Smooth muscle cell (in vitro differentiated cells): Measurements from ENCODE around the gene BRF1. TPM values are rescaled to one million over a fixed set of nuclear protein-coding genes. Genes with fewer than 3 reads are reported as not detected.
"Not testable (repeated sequence)": the region's sequence is repeated elsewhere in the genome, so short reads cannot be mapped to it uniquely, and the experiment has no call there.

Experiments used
- DNase-seq: peaks from one replicate; lab custom pipeline; 2025; ENCODE audit not compliant: unreplicated experiment; lab: John Stamatoyannopoulos, UW
- H2AFZ ChIP-seq: fragments of 200-600 bp; sonication (generic); 2 replicates; pipeline ENCODE4 v1.6.0; 2016; ENCODE audit warnings: antibody characterized with exemption, low read depth, mild to moderate bottlenecking
- H3F3A ChIP-seq: fragments of 200-600 bp; sonication (generic); 2 replicates; pipeline ENCODE4 v1.6.0; 2017; ENCODE audit warnings: antibody characterized with exemption, low read depth
- H3K27ac ChIP-seq: fragments of 200-600 bp; sonication (generic); 2 replicates; pipeline ENCODE4 v1.5.1; 2016; ENCODE audit warnings: low read depth, mild to moderate bottlenecking
- H3K27me3 ChIP-seq: fragments of 200-600 bp; sonication (generic); 2 replicates; pipeline ENCODE4 v1.6.1; 2016; ENCODE audit warnings: low read depth, mild to moderate bottlenecking
- H3K36me3 ChIP-seq: fragments of 200-600 bp; sonication (generic); 2 replicates; pipeline ENCODE4 v1.5.1; 2016; ENCODE audit warnings: low read depth
- H3K4me1 ChIP-seq: fragments of 200-600 bp; sonication (generic); 2 replicates; pipeline ENCODE4 v1.5.1; 2016; ENCODE audit warnings: low read depth
- H3K4me2 ChIP-seq: fragments of 200-600 bp; sonication (generic); 2 replicates; pipeline ENCODE4 v1.6.0; 2016; ENCODE audit warnings: mild to moderate bottlenecking
- H3K4me3 ChIP-seq: fragments of 200-600 bp; sonication (generic); 2 replicates; pipeline ENCODE4 v1.5.1; 2016; ENCODE audit warnings: mild to moderate bottlenecking
- H3K79me2 ChIP-seq: fragments of 200-600 bp; sonication (generic); 2 replicates; pipeline ENCODE4 v1.6.0; 2016; ENCODE audit warnings: low read depth, mild to moderate bottlenecking
- H3K9ac ChIP-seq: fragments of 200-600 bp; sonication (generic); 2 replicates; pipeline ENCODE4 v1.6.0; 2016; ENCODE audit warnings: low read depth
- H3K9me3 ChIP-seq: fragments of 200-600 bp; sonication (generic); replicated peaks from 2 replicates; pipeline ENCODE4 v1.5.1; 2016; ENCODE audit warnings: low read depth
- H4K20me1 ChIP-seq: fragments of 200-600 bp; sonication (generic); 2 replicates; pipeline ENCODE4 v1.6.0; 2016; ENCODE audit warnings: low read depth
- WGBS: methylation state at CpG from one replicate; pipeline ENCODE4 v1.1.7; 2016; ENCODE audit warnings: low lambda C conversion rate; 5-methylcytosine and 5-hydroxymethylcytosine counted together
- polyA plus RNA-seq: library from polyadenylated mRNA; unstranded; fragments of >200 nt; fragmentation: Nextera tagmentation; extraction: Ambion mirVana; gene quantifications from 2 replicates; pipeline ENCODE4 v1.2.1, GENCODE V29; 2016
- total RNA-seq: library from RNA; depleted of rRNA; stranded (reverse); fragments of >200 nt; gene quantifications from 2 replicates; pipeline ENCODE4 v1.2.3, GENCODE V29; 2014
- TF ChIP-seq, protein P1 (sequence below): fragments of 200-600 bp; sonication (generic); IDR thresholded peaks from 2 replicates; pipeline ENCODE4 v1.5.1; 2017; ENCODE audit warnings: borderline replicate concordance, mild to moderate bottlenecking, antibody characterized with exemption; ENCODE audit not compliant: insufficient read depth, poor library complexity, severe bottlenecking

Gene BRF1
- total and polyA plus RNA-seq, 2 experiments from 2014 or later: 12.5 to 15.9 TPM

DNA sequence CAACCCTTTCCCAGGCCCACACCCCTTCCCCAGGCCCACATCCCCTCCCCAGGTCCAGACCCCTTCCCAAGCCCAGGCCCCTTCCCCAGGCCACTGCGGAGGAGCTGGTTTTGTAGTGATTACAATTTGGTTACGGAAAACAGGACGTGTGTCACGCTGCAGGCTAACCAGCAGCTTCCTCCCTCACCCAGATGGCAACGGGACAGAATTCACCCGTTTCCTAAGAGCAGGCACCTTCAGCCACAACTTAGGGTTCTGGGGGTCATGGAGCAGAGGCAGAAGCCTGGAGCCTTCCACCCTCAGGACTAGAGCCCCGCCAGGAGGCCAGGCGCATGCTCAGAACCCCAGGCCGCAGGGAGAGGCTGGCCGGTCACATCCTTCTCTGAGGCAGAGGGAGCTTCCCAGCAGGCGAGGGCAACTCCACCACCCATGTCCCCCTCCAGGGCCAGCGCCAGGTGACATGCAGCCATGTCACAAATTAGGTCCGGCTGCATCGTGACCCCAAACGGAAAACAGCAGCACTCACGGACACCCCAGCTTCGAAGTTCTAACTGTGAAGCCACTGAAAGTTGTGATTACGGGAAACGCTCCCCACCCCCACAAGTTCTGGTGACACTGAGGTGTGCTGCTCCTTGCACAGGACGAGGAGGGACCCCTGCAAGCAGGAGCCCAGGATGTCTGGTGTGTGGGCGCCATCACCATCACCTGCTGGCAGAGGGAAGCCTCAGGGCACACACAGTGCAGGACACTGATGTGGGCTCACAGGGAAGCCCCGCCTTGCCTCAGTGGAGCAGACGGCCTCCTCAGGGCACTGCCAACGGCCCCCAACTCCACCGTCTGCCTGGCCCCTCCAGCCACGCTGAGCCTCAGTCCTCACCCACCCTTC lies 7.7 kb downstream of the BRF1 start:
- no peaks in the 10 kb centered on the region for H3K4me1 ChIP-seq
- peaks cover 94% of the 10 kb centered on the region for H4K20me1 ChIP-seq
- no peaks in the 10 kb centered on the region for H3F3A ChIP-seq
- TF ChIP-seq, protein P1, sequence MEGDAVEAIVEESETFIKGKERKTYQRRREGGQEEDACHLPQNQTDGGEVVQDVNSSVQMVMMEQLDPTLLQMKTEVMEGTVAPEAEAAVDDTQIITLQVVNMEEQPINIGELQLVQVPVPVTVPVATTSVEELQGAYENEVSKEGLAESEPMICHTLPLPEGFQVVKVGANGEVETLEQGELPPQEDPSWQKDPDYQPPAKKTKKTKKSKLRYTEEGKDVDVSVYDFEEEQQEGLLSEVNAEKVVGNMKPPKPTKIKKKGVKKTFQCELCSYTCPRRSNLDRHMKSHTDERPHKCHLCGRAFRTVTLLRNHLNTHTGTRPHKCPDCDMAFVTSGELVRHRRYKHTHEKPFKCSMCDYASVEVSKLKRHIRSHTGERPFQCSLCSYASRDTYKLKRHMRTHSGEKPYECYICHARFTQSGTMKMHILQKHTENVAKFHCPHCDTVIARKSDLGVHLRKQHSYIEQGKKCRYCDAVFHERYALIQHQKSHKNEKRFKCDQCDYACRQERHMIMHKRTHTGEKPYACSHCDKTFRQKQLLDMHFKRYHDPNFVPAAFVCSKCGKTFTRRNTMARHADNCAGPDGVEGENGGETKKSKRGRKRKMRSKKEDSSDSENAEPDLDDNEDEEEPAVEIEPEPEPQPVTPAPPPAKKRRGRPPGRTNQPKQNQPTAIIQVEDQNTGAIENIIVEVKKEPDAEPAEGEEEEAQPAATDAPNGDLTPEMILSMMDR: no peak
- no peak overlapping the region for H2AFZ ChIP-seq
- peaks cover 87% of the 10 kb centered on the region for H3K79me2 ChIP-seq
- no peak overlapping the region for H3K4me2 ChIP-seq
- no peak for DNase-seq
- H3K27me3 ChIP-seq: no peaks in the 10 kb centered on the region
- H3K9ac ChIP-seq: no peak overlapping the region
- H3K9me3 ChIP-seq: no peaks in the 10 kb centered on the region
- 94% methylated on average over 26 of the region's 26 CpGs for WGBS
- H3K36me3 ChIP-seq: no peaks in the 10 kb centered on the region
- no peak overlapping the region for H3K4me3 ChIP-seq
- H3K27ac ChIP-seq: no peak overlapping the region

DNA sequence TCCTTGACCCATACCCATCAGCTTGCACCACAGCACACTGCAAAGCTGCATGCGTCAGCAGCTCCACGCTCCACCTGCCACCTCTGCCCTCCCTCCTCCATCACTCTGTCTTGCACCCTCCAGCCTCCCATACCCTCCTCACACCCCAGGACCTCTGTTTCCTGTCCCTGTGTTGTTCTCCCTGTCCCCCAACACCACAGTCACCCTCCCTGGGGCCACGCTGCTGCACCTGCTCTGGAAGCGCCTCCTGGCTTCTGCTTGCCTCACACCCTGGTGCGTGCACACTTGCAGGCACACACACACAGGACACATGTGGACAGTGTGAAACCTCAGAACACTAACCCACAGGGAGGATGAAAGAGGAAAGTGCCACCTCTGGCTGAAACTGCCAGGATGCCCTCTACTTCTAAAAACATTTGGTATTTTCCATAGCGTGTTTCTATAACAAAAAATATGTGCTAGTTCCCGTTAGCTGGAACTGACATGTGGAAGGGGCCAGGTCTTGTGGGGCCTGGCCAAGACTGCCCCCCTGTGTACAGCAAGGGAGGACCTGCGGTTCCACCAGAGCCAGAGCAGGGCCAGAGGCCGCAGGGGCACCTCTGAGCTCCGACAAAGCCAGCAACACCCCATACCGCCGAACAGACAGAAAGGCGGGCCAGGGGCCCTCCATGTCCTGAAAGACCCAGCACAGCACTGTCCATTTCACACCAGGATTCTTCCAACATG lies 10.0 kb downstream of the BRF1 start:
- no peak for DNase-seq
- H3K4me2 ChIP-seq: no peak overlapping the region
- no peaks in the 10 kb centered on the region for H3K4me1 ChIP-seq
- H3K79me2 ChIP-seq: peaks cover 64% of the 10 kb centered on the region
- H3F3A ChIP-seq: no peaks in the 10 kb centered on the region
- H3K27me3 ChIP-seq: no peaks in the 10 kb centered on the region
- H4K20me1 ChIP-seq: peaks cover 90% of the 10 kb centered on the region
- no peaks in the 10 kb centered on the region for H3K36me3 ChIP-seq
- no peaks in the 10 kb centered on the region for H3K9me3 ChIP-seq
- TF ChIP-seq, protein P1: no peak
- 87% methylated on average over 13 of the region's 13 CpGs for WGBS
- H2AFZ ChIP-seq: no peak overlapping the region
- H3K27ac ChIP-seq: no peak overlapping the region
- H3K9ac ChIP-seq: no peak overlapping the region
- no peak overlapping the region for H3K4me3 ChIP-seq

DNA sequence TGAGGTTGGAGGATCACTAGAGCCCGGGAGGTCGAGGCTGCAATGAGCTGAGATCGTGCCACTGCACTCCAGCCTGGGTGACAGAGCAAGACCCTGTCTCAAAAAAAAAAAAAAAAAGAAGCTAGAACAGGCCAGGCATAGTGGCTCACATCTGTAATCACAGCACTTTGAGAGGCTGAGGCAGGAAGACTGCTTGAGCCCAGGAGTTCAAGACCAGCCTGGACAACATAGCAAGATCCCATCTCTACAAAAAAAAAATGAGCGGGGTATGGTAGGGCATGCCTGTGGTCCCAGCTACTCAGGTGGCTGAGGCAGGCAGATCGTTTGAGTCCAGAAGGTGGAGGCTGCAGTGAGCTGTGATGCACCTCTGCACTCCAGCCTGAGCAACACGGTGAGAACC lies 11.9 kb downstream of the BRF1 start:
- not testable (repeated sequence) for H3K9me3 ChIP-seq, H3K9ac ChIP-seq, H2AFZ ChIP-seq, H3K36me3 ChIP-seq, H3F3A ChIP-seq, H3K4me3 ChIP-seq, H3K4me1 ChIP-seq, H3K4me2 ChIP-seq, H3K27ac ChIP-seq, H3K27me3 ChIP-seq, DNase-seq
- WGBS: 97% methylated on average over 6 of the region's 6 CpGs
- H4K20me1 ChIP-seq: peaks cover 88% of the 10 kb centered on the region
- peaks cover 46% of the 10 kb centered on the region for H3K79me2 ChIP-seq

DNA sequence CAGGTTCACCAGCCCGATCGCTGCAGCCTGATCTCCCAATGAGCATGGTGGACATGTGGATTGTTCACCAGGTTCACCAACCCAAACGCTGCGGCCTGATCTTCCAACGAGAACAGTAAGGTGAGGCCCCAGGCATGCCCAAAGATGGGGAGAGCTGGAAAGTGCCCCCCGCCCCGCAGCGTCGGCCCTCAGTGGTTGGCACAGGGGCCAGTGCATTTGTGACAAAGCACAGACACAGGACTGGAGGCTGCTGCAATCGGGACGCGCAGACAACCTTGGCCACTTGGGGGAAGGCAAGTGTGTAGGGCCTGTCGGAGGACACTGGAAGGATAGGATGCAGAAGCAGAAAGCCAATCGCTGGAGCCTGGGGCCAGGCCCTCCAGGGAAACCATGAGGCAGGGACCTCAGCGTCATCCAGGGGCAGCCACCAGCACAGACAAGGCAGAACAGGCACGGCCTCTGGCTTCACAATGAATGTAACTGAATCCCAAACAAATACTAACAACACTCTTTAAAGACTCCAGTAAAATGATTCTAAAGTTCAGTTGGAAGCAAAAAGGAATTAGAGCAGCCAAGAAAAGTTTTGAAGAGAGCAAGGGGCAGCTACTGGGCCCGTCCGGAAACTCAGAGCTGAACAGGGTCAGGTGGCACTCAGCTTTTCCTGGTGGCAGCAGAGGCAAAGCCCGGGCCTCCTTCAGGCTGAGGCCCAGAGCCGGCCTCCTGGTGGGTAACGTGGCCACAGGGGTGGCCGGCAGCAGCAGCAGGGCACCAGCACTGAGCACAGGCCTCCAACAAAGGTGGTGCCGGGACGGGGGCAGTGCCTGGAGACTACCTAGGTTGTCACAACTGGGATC lies 13.3 kb downstream of the BRF1 start:
- Histone ChIP-seq H3K9me3 (no peaks in the 10 kb centered on the region), H3K36me3 (no peaks in the 10 kb centered on the region), H4K20me1 (peaks cover 88% of the 10 kb centered on the region), H3K4me1 (no peaks in the 10 kb centered on the region), H3F3A (no peaks in the 10 kb centered on the region), H2AFZ (no peak overlapping the region), H3K9ac (no peak overlapping the region), H3K27ac (no peak overlapping the region), H3K27me3 (no peaks in the 10 kb centered on the region), H3K79me2 (peaks cover 33% of the 10 kb centered on the region), H3K4me2 (no peak overlapping the region), H3K4me3 (no peak overlapping the region)
- DNase-seq: no peak
- TF ChIP-seq, protein P1: no peak
- 92% methylated on average over 24 of the region's 24 CpGs for WGBS
